KBM-7 (cell line): Measurements from ENCODE around the gene TSPAN12.

Source experiments
- DNase-seq: peaks from one replicate; pipeline ENCODE4 v3.0.0-alpha.2; 2015
- in situ Hi-C: fragments of 300-500 bp; cut with MboI; formaldehyde crosslinking; loops from 2 replicates; pipeline ENCODE4 v1.14.3; 2020; ENCODE audit warnings: low sequenced_read_pairs, low pct_unique_long_range_greater_than_20kb, mixed read lengths

Gene TSPAN12

GRCh38 chr7:120852700-120853099 lies 5.2 kb downstream of the TSPAN12 start:
- no peak for DNase-seq
- in situ Hi-C loops = no loop called here

DNA sequence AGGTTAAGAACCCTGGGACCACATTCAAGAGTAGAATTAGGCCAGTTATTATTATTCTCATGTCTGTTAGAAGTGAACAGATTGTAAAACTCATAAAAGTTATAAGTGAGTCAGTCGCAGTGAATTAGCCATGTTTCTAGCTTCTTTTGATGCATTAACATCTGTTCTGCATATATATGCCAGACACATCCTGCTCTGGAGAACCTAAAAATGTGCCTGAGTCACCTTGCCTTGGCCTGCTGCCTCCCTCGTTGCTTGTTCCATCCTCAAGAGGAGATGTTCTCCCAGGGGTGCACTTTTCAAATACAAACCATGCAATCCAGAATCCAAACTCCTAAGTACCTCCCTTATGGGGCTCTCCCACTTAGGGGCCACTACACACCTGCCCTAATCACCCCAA lies 14.8 kb downstream of the TSPAN12 start:
- in situ Hi-C loops = no loop called here
- DNase-seq = no peak

GRCh38 chr7:120842121-120842621 lies 15.8 kb downstream of the TSPAN12 start:
- in situ Hi-C loops = no loop called here

DNA sequence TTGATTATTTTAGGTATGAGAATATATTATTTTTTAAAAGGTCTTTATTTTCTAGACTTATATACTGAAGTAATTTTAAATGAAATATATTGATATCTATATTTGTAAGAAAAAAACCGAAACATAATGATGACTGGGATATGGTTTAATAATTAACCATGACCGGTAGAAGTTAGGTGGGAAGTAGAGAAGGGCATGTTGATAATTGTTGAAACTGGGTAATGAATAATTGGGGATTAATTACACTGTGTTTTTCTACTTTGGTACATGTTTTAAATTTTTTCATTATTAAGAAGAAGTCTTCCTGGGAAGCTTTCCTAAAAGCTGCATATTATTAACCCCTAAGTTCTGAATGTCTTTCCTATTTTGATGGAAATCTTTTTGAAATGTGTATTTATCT lies 16.3 kb downstream of the TSPAN12 start:
- in situ Hi-C loops = no loop called here
- no peak for DNase-seq

More at GRCh38 chr7:120842121-120842621, 15.8 kb downstream of the TSPAN12 start:
- DNase-seq = no peak

DNA sequence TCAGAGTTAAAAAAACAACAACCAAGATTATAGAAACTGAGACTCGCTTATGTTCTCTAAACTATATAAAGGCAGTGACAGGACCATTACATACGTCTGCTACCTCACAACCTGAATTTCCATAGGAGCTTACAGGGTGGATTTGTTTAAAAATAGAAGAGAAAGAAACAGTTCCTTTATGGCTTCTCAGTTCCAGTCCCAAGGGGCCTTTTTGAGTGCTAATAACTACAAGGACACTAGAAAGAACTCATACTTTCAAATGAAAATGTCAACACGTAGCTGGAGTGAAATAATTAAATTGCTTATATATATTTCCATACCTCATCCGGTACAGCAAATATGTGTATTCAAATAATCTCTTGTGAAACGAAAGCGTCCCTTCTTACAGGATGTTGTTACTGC lies 19.7 kb downstream of the TSPAN12 start:
- no peak for DNase-seq
- in situ Hi-C loops = no loop called here

GRCh38 chr7:120837599-120837998 lies 20.3 kb downstream of the TSPAN12 start:
- in situ Hi-C loops = no loop called here
- DNase-seq = no peak

- in situ Hi-C loops = no loop called here
- DNase-seq = no peak
Measured at GRCh38 chr7:120836556-120837115, 21.3 kb downstream of the TSPAN12 start.

DNA sequence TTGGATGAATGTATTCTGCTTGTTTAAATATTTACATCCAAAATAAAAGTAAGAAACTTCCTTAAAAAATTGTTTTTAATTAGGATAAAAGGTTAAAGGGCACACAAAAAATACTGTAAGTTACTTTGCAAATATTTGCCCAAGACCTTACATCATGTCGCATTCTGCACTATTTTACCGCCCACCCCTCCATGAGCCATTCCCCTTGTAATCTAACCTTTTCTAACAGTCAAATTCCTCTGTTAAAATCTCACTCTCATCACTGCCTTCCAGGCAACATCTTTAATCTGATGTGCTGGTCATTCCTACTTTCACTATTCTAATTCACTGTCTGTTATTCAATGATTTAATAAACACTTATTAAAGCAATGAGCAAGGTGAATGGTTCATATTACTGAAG lies 23.2 kb downstream of the TSPAN12 start:
- in situ Hi-C loops = no loop called here
- no peak for DNase-seq

DNA sequence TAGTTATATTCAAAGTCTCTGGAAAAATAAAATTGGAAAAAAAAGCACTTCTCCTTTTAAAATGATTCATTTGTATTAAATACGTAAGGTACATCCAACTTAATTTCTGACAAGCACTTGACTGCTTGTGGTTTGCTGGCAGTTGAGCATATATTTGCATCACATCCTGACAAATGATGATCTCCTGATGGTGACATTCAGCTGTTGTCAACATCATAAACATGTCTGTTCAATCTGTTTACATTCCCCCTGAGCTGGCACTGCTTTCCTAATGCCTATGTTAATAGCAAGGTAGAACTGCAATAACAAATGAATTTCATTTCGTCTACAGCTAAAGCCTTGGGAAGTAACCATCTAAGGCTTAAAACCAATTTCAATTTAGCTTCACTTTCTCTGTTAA lies 24.4 kb downstream of the TSPAN12 start:
- in situ Hi-C loops = no loop called here
- DNase-seq = no peak

DNA sequence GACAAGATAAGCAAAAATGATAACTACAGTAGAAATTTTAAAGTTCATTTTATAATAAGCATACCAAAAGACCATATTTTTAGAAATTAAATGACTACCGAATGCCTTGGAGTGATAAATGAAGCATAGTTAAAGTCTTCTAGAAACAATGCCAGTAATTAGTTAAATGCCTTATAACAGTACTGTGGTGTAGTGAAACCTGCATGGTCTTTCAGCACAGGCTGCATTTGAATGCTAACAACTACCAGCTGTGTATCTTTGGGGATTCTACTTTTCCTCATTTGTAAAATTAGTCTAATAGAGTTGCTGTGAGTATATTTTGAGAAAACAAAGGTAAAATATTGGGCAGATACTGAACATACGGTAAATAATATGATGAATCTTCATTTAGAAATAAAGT lies 25.1 kb downstream of the TSPAN12 start:
- DNase-seq = no peak
- in situ Hi-C loops = no loop called here

DNA sequence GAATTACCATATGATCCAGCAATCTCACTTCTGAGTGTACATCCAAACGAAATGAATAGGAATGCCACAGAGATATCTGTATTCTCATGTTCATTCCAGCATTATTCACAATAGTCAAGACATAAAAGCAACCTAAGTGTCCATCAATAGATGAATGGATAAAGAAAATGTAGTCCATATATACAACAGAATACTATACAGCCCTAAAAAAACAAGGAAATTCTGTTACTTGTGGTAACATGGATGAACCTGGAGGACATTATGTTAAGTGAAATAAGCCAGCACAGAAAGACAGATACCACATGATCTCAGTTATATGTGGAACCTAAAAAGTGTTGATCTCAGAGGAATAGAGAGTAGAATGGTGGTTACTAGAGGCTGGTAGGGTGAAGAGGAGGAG lies 26.7 kb downstream of the TSPAN12 start:
- DNase-seq = no peak
- in situ Hi-C loops = no loop called here

GRCh38 chr7:120829487-120829886 lies 28.5 kb downstream of the TSPAN12 start:
- in situ Hi-C loops = no loop called here
- DNase-seq = no peak

DNA sequence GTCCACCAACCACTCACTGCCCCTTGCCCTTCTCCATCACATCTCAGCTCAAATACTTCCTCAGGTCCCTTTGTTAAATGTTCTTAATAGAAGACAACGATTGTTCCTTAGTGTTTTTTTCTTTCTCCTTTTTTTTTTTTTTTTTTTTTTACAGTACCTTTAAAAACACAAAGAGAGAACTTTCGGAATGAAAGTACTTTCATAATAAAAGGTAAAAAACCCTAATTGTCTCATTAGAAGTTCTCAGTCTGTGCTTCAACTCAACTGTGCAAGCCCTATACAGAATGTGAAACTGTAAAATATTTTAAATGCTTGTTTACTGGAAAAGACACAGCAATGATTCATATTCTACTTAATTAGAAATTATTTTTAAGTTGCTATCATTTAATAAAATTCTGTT lies 29.4 kb downstream of the TSPAN12 start:
- in situ Hi-C loops = no loop called here

DNA sequence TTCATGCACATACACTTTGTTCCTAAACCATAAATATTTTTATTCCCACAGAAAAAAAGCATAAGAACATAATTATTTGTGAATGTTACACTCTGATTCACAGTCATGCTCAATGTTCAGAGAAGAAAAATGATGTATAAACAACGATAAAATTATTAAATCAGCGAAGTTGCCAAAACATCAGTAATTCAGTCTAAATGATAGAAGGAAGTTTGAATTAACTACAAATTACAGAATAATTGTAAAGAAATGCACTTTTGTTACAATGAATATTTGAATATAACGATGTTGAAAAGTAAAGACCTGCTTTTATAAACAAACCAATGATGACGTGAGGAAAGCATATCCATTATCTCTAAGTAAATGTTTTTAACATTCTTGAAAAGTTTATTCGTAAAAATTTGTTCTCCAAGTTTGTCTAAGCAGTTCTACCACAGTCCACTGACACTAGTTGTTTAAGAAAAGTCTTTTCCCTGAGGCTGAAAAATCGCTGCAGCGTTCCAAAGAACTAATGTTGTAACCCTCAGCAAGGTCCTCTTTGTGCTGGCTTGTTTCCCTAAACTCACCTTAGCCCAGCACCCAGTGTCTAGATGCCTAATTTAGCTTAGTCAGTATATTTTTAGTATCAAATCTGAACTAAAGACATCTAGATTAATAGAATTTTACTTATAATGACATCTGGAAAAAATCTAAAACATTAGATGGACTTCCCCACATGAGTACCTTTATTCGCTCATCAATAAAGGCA lies 30.4 kb downstream of the TSPAN12 start:
- no peak for DNase-seq
- in situ Hi-C loops = no loop called here

More for the DNA sequence above, 29.4 kb downstream of the TSPAN12 start:
- DNase-seq = no peak

GRCh38 chr7:120825576-120825975 lies 32.4 kb downstream of the TSPAN12 start:
- no peak for DNase-seq
- in situ Hi-C loops = no loop called here

DNA sequence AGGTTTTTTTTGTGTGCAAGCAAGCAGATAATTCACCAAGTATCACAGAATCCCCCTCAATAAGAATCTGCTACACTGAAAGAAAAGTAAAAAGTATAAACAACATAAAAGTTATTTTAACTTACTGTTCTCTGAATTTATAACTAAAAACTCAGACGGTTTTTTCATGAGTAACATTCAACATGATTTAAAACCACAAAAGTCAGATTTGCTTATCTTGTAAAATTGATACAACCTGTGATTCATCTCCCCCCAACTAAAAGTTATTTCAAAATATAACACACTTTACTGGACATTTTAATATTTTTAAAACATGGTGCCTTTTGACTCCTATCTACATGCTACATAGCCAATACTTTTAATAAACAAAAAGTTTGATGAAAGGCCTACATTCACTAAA lies 32.8 kb downstream of the TSPAN12 start:
- no peak for DNase-seq
- in situ Hi-C loops = no loop called here

DNA sequence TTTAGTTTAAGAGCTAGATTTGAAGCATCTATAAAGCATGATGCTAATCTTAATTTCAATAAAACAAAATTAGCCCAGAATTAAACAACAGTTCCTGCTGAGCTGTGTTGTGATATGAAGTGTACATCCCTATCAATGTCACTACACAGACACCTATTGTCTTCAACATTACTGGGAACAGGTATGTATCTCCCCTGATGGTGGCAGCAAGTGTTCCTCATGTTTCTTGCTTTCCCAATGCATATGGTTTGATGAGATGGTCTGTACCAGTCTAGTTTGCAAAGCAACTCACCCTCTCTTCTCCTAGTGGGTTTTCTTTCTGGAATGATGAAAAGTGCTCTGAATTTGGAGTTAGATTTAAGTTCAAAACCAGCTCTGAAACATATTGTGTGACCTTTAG lies 38.1 kb downstream of the TSPAN12 start:
- in situ Hi-C loops = no loop called here
- no peak for DNase-seq

- in situ Hi-C loops = no loop called here
- no peak for DNase-seq
Measured at GRCh38 chr7:120817851-120818250, 40.1 kb downstream of the TSPAN12 start.

DNA sequence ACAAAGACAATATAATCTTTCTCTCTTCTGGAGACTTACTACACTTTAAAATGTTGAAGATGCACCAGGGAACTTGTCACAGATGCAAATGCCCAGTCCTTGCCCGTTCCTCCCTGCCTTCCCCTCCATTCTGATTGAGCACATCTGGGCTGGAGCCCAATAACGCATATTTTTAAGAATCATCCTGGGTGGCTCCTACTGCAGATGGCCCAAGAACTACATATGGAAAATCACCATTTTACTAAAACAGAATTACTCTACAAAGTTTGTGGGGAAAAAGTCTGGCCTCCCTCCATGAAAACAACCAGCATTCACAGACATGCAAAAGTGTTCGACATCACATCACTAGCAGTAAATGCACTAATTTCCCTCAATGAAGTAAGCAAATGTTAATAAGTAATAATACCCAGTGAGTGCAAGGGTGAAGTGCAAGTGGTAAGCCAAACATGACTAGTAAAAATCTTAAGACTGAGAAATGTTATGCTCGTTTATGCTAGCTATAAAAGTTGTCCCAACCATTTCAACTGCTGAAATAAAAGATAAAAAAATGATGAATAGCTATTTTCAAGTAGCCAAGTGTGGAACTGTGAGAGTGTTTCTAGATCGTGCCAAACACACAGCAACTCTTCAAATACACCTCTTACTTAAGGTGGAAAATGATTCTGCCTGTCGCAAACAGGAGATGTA lies 43.5 kb downstream of the TSPAN12 start:
- no peak for DNase-seq
- in situ Hi-C loops = no loop called here

- no peak for DNase-seq
- in situ Hi-C loops = no loop called here
Measured at GRCh38 chr7:120813546-120814252, 44.2 kb downstream of the TSPAN12 start.
